MM.1S (cell line): Measurements from ENCODE around the gene ZNF398.

ENCODE experiments used
- DNase-seq: peaks from one replicate; pipeline ENCODE4 v3.0.0-alpha.2; 2015
- H2AFZ ChIP-seq: fragments of 300-600 bp; sonication (generic); 2 replicates; pipeline ENCODE4 v1.6.0; 2016; ENCODE audit warnings: antibody characterized with exemption, low read length
- H3F3A ChIP-seq: fragments of 300-600 bp; sonication (generic); 2 replicates; pipeline ENCODE4 v1.6.1; 2016; ENCODE audit warnings: mild to moderate bottlenecking, antibody characterized with exemption, low read length, moderate library complexity, mixed read lengths; ENCODE audit not compliant: insufficient read depth
- H3K27ac ChIP-seq: fragments of 300-600 bp; sonication (generic); 2 replicates; pipeline ENCODE4 v1.5.1; 2016; ENCODE audit warnings: mild to moderate bottlenecking, low read length
- H3K27me3 ChIP-seq: fragments of 300-600 bp; sonication (generic); replicated peaks from 2 replicates; pipeline ENCODE4 v1.6.0; 2016; ENCODE audit warnings: low read length; ENCODE audit not compliant: insufficient read depth
- H3K36me3 ChIP-seq: fragments of 300-600 bp; sonication (generic); replicated peaks from 2 replicates; pipeline ENCODE4 v1.6.1; 2016; ENCODE audit warnings: mild to moderate bottlenecking, low read length, mixed read lengths; ENCODE audit not compliant: insufficient read depth
- H3K4me1 ChIP-seq: fragments of 300-600 bp; sonication (generic); 2 replicates; pipeline ENCODE4 v1.6.1; 2016; ENCODE audit warnings: low read length, mixed read lengths
- H3K4me2 ChIP-seq: fragments of 300-600 bp; sonication (generic); 2 replicates; pipeline ENCODE4 v1.6.0; 2016; ENCODE audit warnings: low read depth, low read length
- H3K4me3 ChIP-seq: fragments of 300-600 bp; sonication (generic); 2 replicates; pipeline ENCODE4 v1.5.1; 2016; ENCODE audit warnings: low read length, mixed read lengths
- H3K79me2 ChIP-seq: fragments of 300-600 bp; sonication (generic); 2 replicates; pipeline ENCODE4 v1.6.1; 2016; ENCODE audit warnings: mixed run types, low read length, mixed read lengths
- H3K9ac ChIP-seq: fragments of 300-600 bp; sonication (generic); 2 replicates; pipeline ENCODE4 v1.6.1; 2016; ENCODE audit warnings: low read length, mixed read lengths
- H3K9me2 ChIP-seq: fragments of 300-600 bp; sonication (generic); replicated peaks from 2 replicates; pipeline ENCODE4 v1.6.1; 2016; ENCODE audit warnings: mild to moderate bottlenecking, low read length, mixed read lengths; ENCODE audit not compliant: insufficient read depth
- H3K9me3 ChIP-seq: fragments of 300-600 bp; sonication (generic); replicated peaks from 2 replicates; pipeline ENCODE4 v1.6.1; 2016; ENCODE audit warnings: mild to moderate bottlenecking, low read length, mixed read lengths; ENCODE audit not compliant: insufficient read depth
- H4K20me1 ChIP-seq: fragments of 300-600 bp; sonication (generic); 2 replicates; pipeline ENCODE4 v1.6.1; 2016; ENCODE audit warnings: mild to moderate bottlenecking, low read length, moderate library complexity, mixed read lengths; ENCODE audit not compliant: insufficient read depth
- EZH2 ChIP-seq: fragments of 300-600 bp; sonication (generic); optimal IDR thresholded peaks from 2 replicates; pipeline ENCODE3; 2017; ENCODE audit warnings: low read depth, mild to moderate bottlenecking, antibody characterized with exemption, low read length, mixed read lengths
- EZH2phosphoT487 ChIP-seq: fragments of 300-600 bp; sonication (generic); IDR thresholded peaks from 2 replicates; pipeline ENCODE4 v1.6.1; 2018; ENCODE audit warnings: antibody characterized with exemption, low read length
- TF ChIP-seq, protein P1 (sequence below): fragments of 300-600 bp; sonication (generic); IDR thresholded peaks from 2 replicates; pipeline ENCODE4 v1.5.1; 2016; ENCODE audit warnings: antibody characterized with exemption, low read length, mixed read lengths

Gene ZNF398

DNA sequence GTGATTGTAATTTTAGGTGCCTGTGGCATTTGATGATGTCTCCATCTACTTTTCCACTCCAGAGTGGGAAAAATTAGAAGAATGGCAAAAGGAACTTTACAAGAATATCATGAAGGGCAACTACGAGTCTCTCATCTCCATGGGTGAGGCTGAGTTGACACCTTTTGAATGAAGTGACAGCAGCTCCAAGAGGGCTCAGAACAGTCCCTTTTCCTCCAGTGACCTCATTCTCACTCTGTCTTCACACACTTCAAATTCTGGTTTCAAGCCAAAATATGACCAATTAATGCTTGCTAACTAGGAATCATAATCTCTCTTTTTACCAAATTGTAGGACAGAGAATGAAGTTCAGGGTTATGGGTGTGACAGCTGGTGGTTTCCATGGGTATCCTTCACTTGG lies 18.9 kb downstream of the ZNF398 start:
- Histone ChIP-seq H3K27ac (no peak overlapping the region), H3K9ac (no peak overlapping the region), H3K4me3 (no peak overlapping the region), H3K36me3 (peaks cover 11% of the 10 kb centered on the region; the same call in 1 of the 2 replicates), H3K4me1 (no peaks in the 10 kb centered on the region), H3K9me2 (no peaks in the 10 kb centered on the region), H2AFZ (no peak overlapping the region), H3K4me2 (no peak overlapping the region), H4K20me1 (no peaks in the 10 kb centered on the region), H3F3A (no peaks in the 10 kb centered on the region), H3K79me2 (peaks cover 5% of the 10 kb centered on the region), H3K27me3 (no peaks in the 10 kb centered on the region), H3K9me3 (no peaks in the 10 kb centered on the region)
- TF ChIP-seq, protein P1, sequence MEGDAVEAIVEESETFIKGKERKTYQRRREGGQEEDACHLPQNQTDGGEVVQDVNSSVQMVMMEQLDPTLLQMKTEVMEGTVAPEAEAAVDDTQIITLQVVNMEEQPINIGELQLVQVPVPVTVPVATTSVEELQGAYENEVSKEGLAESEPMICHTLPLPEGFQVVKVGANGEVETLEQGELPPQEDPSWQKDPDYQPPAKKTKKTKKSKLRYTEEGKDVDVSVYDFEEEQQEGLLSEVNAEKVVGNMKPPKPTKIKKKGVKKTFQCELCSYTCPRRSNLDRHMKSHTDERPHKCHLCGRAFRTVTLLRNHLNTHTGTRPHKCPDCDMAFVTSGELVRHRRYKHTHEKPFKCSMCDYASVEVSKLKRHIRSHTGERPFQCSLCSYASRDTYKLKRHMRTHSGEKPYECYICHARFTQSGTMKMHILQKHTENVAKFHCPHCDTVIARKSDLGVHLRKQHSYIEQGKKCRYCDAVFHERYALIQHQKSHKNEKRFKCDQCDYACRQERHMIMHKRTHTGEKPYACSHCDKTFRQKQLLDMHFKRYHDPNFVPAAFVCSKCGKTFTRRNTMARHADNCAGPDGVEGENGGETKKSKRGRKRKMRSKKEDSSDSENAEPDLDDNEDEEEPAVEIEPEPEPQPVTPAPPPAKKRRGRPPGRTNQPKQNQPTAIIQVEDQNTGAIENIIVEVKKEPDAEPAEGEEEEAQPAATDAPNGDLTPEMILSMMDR, result no peak
- TF ChIP-seq EZH2 (no peak), EZH2phosphoT487 (no peak)
- DNase-seq, result no peak

GRCh38 chr7:149166630-149167352 lies 19.5 kb downstream of the ZNF398 start:
- no peak overlapping the region for H3K4me2 ChIP-seq
- TF ChIP-seq EZH2 (no peak), EZH2phosphoT487 (no peak)
- TF ChIP-seq, protein P1, result no peak

DNA sequence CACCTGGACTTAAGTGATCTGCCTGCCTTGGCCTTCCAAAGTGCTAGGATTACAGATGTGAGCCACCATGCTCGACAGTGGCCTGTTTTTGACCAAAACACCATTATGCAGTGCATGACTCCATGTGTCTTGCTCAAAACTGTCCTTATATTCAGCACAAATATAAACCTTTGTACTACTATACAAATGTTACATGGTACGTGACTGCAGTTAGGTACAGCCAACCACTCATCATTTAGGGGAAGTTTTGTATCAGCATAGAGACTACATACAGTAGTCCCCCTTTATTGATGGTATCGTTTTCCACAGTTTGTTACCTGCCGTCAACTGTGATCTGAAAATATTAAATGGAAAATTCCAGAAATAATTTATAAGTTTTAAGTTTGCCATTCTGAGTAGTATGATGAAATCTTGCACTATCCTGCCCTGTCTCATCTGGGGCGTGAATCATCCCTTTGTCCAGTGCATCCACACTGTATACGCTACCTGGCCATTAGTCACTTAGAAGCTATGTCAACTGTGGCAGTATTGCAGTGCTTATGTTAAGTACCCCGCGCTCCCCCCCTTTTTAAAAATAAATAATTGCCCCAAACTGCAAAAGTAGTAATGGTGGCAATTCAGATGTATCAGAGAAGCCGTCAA lies 24.8 kb downstream of the ZNF398 start:
- Histone ChIP-seq H3K9ac (no peak overlapping the region), H3K27ac (no peak overlapping the region), H3K4me1 (no peaks in the 10 kb centered on the region), H3F3A (no peaks in the 10 kb centered on the region), H3K9me3 (no peaks in the 10 kb centered on the region), H3K36me3 (peaks cover 7% of the 10 kb centered on the region; the same call in 1 of the 2 replicates), H3K4me3 (no peak overlapping the region), H2AFZ (no peak overlapping the region), H4K20me1 (no peaks in the 10 kb centered on the region), H3K79me2 (no peaks in the 10 kb centered on the region), H3K4me2 (no peak overlapping the region), H3K27me3 (no peaks in the 10 kb centered on the region), H3K9me2 (no peaks in the 10 kb centered on the region)
- TF ChIP-seq EZH2 (no peak), EZH2phosphoT487 (no peak)
- TF ChIP-seq, protein P1, result no peak
- no peak for DNase-seq

More at GRCh38 chr7:149166630-149167352, 19.5 kb downstream of the ZNF398 start:
- Histone ChIP-seq H3K36me3 (peaks cover 11% of the 10 kb centered on the region; the same call in 1 of the 2 replicates), H3F3A (no peaks in the 10 kb centered on the region), H4K20me1 (no peaks in the 10 kb centered on the region), H3K27ac (no peak overlapping the region), H3K4me1 (no peaks in the 10 kb centered on the region), H3K4me3 (no peak overlapping the region), H3K27me3 (no peaks in the 10 kb centered on the region), H3K9me2 (no peaks in the 10 kb centered on the region), H3K9ac (no peak overlapping the region), H3K9me3 (no peaks in the 10 kb centered on the region), H3K79me2 (no peaks in the 10 kb centered on the region), H2AFZ (no peak overlapping the region)
- DNase-seq, result no peak
